ENCODE measurements around the gene CLASRP. TPM values are rescaled to one million over a fixed set of nuclear protein-coding genes. Genes with fewer than 3 reads are reported as not detected.
"Not testable (repeated sequence)": the region's sequence is repeated elsewhere in the genome, so short reads cannot be mapped to it uniquely, and the experiment has no call there.

Gene CLASRP
- total RNA-seq, 1 experiment from 2014 or later: 38.9 TPM

DNA sequence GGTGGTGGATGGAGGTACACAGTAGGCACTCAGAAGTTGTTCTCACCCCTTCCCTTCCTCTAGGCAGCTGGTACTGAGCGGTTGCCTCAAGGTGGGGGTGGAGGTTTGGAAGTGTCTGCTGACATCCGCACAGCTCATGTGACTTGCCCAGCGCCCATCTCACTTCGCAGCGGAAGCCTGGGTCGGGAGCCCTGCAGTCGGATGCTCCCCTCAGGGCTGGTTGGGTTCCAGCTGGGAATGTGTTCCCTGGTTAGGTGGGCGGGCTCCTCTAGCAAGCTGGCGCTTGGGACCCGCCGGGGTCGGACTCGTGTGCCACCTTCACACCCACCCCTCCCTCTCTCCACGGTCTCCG, 64.3 kb downstream of the CLASRP start:
- H3K4me2 ChIP-seq (ENCODE audit: low read length): no peak overlapping the region
- H3F3A ChIP-seq (ENCODE audit: low read length, unreplicated experiment): no peaks in the 10 kb centered on the region
- peaks cover 89% of the 10 kb centered on the region for H3K79me2 ChIP-seq (ENCODE audit: low read length)
- peaks cover 12% of the 10 kb centered on the region; the same call in 1 of the 2 replicates for H4K20me1 ChIP-seq (ENCODE audit: low read length)
- H3K27ac ChIP-seq (ENCODE audit: low read length): no peak overlapping the region
- H3K27me3 ChIP-seq (ENCODE audit: low read length): no peaks in the 10 kb centered on the region
- H2AFZ ChIP-seq (ENCODE audit: low read length): no peak overlapping the region
- no peaks in the 10 kb centered on the region for H3K9me2 ChIP-seq (replicated peaks; ENCODE audit: low read length)
- ATAC-seq (no peak), DNase-seq (no peak)
- POLR2A ChIA-PET (ENCODE audit: unreplicated experiment): no interaction called here
- CTCF ChIA-PET: no interaction called here
- H3K9ac ChIP-seq (ENCODE audit: low read length): no peak overlapping the region
- H3K36me3 ChIP-seq (ENCODE audit: low read depth, low read length): no peaks in the 10 kb centered on the region
- H3K4me1 ChIP-seq (ENCODE audit: insufficient read depth, low read length): peaks cover 17% of the 10 kb centered on the region
- no TSS peak for BruUV-seq (replicated peaks)
- intact Hi-C loops (cut with micrococcal nuclease): no loop called here
- H3K9me3 ChIP-seq (ENCODE audit: low read length): no peaks in the 10 kb centered on the region
- no peak overlapping the region for H3K4me3 ChIP-seq (ENCODE audit: low read length)
- TF ChIP-seq EZH2 (IDR thresholded peaks at IDR 0.05; ENCODE audit: low read length, unreplicated experiment): no peak
- no peak for TF ChIP-seq CTCF (conservative IDR thresholded peaks at IDR 0.05; ENCODE audit: low read depth, low read length)

- no peak overlapping the region for H3K4me2 ChIP-seq (ENCODE audit: low read length)
- H3K27ac ChIP-seq (ENCODE audit: low read length): no peak overlapping the region
- H3K9ac ChIP-seq (ENCODE audit: low read length): no peak overlapping the region
- H3K4me3 ChIP-seq (ENCODE audit: low read length): no peak overlapping the region
- intact Hi-C loops (cut with micrococcal nuclease): no loop called here
- H3K79me2 ChIP-seq (ENCODE audit: low read length): peaks cover 87% of the 10 kb centered on the region
- H3K36me3 ChIP-seq (ENCODE audit: low read depth, low read length): no peaks in the 10 kb centered on the region
- H3K27me3 ChIP-seq (ENCODE audit: low read length): no peaks in the 10 kb centered on the region
- H3K9me3 ChIP-seq (ENCODE audit: low read length): no peaks in the 10 kb centered on the region
- CTCF ChIA-PET: no interaction called here
- H3K9me2 ChIP-seq (replicated peaks; ENCODE audit: low read length): no peaks in the 10 kb centered on the region
- H3F3A ChIP-seq (ENCODE audit: low read length, unreplicated experiment): no peaks in the 10 kb centered on the region
- ATAC-seq (no peak), DNase-seq (no peak)
- TF ChIP-seq CTCF (conservative IDR thresholded peaks at IDR 0.05; ENCODE audit: low read depth, low read length): no peak
- TF ChIP-seq EZH2 (IDR thresholded peaks at IDR 0.05; ENCODE audit: low read length, unreplicated experiment): no peak
- no peak for TF ChIP-seq EZH2phosphoT487 (IDR thresholded peaks at IDR 0.05; ENCODE audit: borderline replicate concordance, low read length)
- peaks cover 8% of the 10 kb centered on the region; the same call in 1 of the 2 replicates for H4K20me1 ChIP-seq (ENCODE audit: low read length)
- H3K4me1 ChIP-seq (ENCODE audit: insufficient read depth, low read length): peaks cover 11% of the 10 kb centered on the region
- no TSS peak for BruUV-seq (replicated peaks)
- H2AFZ ChIP-seq (ENCODE audit: low read length): no peak overlapping the region
- POLR2A ChIA-PET (ENCODE audit: unreplicated experiment): no interaction called here
Measured at GRCh38 chr19:45103508-45104319, 64.9 kb downstream of the CLASRP start.

DNA sequence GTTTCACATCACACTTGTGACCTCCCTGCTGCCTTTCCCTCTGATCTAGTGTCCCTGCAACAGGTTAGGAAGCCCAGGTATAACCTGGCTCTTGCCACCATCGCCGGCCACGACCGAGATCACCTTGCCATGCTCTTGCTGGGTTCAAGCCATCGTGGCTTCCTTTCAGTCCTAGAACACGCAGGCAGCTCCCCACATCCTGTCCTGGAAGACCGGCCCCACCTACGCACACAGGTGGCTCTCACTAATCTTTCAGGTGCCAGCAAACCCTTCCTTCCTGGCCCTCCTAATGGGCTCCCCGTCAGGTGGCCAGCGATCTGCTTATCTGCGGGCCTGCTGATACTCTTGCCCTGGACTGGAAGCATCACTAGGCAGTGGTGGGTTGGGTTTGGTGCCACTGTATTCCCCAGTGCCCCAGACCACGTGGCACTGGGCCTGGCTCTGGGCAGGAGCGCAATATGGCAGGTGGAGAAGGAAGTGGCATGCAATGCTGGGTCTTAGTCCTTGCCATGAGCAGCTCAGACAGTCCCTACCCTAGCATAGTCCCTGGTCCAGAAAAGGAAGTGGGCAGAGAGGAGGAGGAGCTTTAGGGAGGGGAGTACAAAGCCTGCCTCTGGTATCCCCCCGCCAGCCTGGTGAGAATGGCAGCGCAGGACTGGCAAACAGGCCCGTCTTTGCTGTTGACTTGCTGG, 66.0 kb downstream of the CLASRP start:
- Histone ChIP-seq H3K9me2 (replicated peaks; ENCODE audit: low read length) (no peaks in the 10 kb centered on the region), H3K9me3 (ENCODE audit: low read length) (no peaks in the 10 kb centered on the region), H4K20me1 (ENCODE audit: low read length) (0 out of 2 replicates have a peak, but pooled peaks cover 3% of the 10 kb centered on the region), H3K27ac (ENCODE audit: low read length) (no peak overlapping the region), H3K9ac (ENCODE audit: low read length) (no peak overlapping the region), H3F3A (ENCODE audit: low read length, unreplicated experiment) (no peaks in the 10 kb centered on the region), H2AFZ (ENCODE audit: low read length) (no peak overlapping the region), H3K4me1 (ENCODE audit: insufficient read depth, low read length) (no peaks in the 10 kb centered on the region), H3K79me2 (ENCODE audit: low read length) (peaks cover 87% of the 10 kb centered on the region), H3K4me3 (ENCODE audit: low read length) (no peak overlapping the region), H3K27me3 (ENCODE audit: low read length) (no peaks in the 10 kb centered on the region), H3K36me3 (ENCODE audit: low read depth, low read length) (no peaks in the 10 kb centered on the region), H3K4me2 (ENCODE audit: low read length) (no peak overlapping the region)
- DNase-seq (no peak), ATAC-seq (no peak)
- TF ChIP-seq EZH2 (IDR thresholded peaks at IDR 0.05; ENCODE audit: low read length, unreplicated experiment) (no peak), CTCF (conservative IDR thresholded peaks at IDR 0.05; ENCODE audit: low read depth, low read length) (no peak), EZH2phosphoT487 (IDR thresholded peaks at IDR 0.05; ENCODE audit: borderline replicate concordance, low read length) (no peak)
- POLR2A ChIA-PET (ENCODE audit: unreplicated experiment): no interaction called here
- BruUV-seq (replicated peaks): no TSS peak
- intact Hi-C loops (cut with micrococcal nuclease): no loop called here
- CTCF ChIA-PET: no interaction called here

GRCh38 chr19:45106363-45106762, 67.5 kb downstream of the CLASRP start:
- peaks cover 83% of the 10 kb centered on the region for H3K79me2 ChIP-seq (ENCODE audit: low read length)
- H2AFZ ChIP-seq (ENCODE audit: low read length); H3K4me1 ChIP-seq (ENCODE audit: insufficient read depth, low read length); POLR2A ChIA-PET (ENCODE audit: unreplicated experiment); H3K36me3 ChIP-seq (ENCODE audit: low read depth, low read length); H4K20me1 ChIP-seq (ENCODE audit: low read length); DNase-seq; CTCF ChIA-PET; H3K27ac ChIP-seq (ENCODE audit: low read length); ATAC-seq; H3K9ac ChIP-seq (ENCODE audit: low read length); H3K9me3 ChIP-seq (ENCODE audit: low read length); intact Hi-C loops (cut with micrococcal nuclease); H3F3A ChIP-seq (ENCODE audit: low read length, unreplicated experiment); H3K27me3 ChIP-seq (ENCODE audit: low read length); H3K4me2 ChIP-seq (ENCODE audit: low read length); BruUV-seq (replicated peaks); H3K9me2 ChIP-seq (replicated peaks; ENCODE audit: low read length); H3K4me3 ChIP-seq (ENCODE audit: low read length): not testable (repeated sequence)

Data from PC-3 (cell line).